Lower leg skin (tissue), 3 donors: Measurements from ENCODE around the gene PGBD5.

ENCODE experiments used
- POLR2A ChIP-seq, 2 donors: fragments of 450-650 bp; IDR thresholded peaks; one replicate each; pipeline ENCODE4 v1.6.1; 2016 to 2017; ENCODE audit warnings: antibody characterized with exemption in 2 of 2, mild to moderate bottlenecking in 1 of 2, moderate library complexity in 1 of 2
- TF ChIP-seq, protein P1 (sequence below), 3 donors: fragments of 450-650 bp; IDR thresholded peaks; one replicate each; pipeline ENCODE4 v1.5.1; 2016; ENCODE audit warnings: antibody characterized with exemption in 3 of 3, mild to moderate bottlenecking in 3 of 3, moderate library complexity in 2 of 3

DNA sequence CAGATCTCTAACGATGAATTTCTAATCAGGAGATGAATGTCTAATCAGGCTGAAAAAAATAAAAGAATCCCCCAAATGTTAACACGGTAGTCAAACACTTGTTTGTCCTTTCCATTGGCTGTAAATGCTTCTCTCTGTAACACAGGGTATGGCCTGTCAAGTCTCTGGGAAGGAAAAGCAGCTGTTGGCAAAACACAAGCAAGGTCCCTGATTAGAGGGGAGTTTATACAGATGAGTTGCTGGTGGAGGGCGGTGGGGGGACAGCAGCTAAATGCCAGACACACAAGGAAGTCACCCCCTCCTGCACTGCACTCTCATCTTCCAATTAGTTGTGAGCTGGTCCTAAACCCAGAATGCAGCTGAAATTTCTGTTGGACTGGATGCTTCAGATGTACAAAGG, 51.0 kb downstream of the PGBD5 start:
- TF ChIP-seq, protein P1, sequence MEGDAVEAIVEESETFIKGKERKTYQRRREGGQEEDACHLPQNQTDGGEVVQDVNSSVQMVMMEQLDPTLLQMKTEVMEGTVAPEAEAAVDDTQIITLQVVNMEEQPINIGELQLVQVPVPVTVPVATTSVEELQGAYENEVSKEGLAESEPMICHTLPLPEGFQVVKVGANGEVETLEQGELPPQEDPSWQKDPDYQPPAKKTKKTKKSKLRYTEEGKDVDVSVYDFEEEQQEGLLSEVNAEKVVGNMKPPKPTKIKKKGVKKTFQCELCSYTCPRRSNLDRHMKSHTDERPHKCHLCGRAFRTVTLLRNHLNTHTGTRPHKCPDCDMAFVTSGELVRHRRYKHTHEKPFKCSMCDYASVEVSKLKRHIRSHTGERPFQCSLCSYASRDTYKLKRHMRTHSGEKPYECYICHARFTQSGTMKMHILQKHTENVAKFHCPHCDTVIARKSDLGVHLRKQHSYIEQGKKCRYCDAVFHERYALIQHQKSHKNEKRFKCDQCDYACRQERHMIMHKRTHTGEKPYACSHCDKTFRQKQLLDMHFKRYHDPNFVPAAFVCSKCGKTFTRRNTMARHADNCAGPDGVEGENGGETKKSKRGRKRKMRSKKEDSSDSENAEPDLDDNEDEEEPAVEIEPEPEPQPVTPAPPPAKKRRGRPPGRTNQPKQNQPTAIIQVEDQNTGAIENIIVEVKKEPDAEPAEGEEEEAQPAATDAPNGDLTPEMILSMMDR (IDR thresholded peaks at IDR 0.05) = no peak
- no peak for TF ChIP-seq POLR2A (IDR thresholded peaks at IDR 0.05)
